Prostate gland (tissue), 2 donors: ENCODE measurements around the gene AP2B1. TPM values are rescaled to one million over a fixed set of nuclear protein-coding genes. Genes with fewer than 3 reads are reported as not detected.
A peak's percentile ranks its signal among the peaks of the same experiment; 100 is the strongest.

ENCODE experiments used
- DNase-seq: peaks from one replicate; pipeline ENCODE4 v3.0.0-alpha.2; 2019; ENCODE audit warnings: low spot score
- H3K27ac ChIP-seq, 2 donors: fragments of 200-600 bp; sonication (generic); 2 replicates each; pipeline ENCODE4 v1.5.1; 2017 to 2019
- H3K27me3 ChIP-seq: fragments of 200-600 bp; sonication (generic); replicated peaks from 2 replicates; pipeline ENCODE4 v1.5.1; 2019; ENCODE audit not compliant: insufficient read depth
- H3K36me3 ChIP-seq, 2 donors: fragments of 200-600 bp; sonication (generic); 1 replicate in 1 of 2; 2 replicates in 1 of 2; pipeline versions ENCODE4 v1.5.1 to v1.8.1; 2017 to 2019
- H3K4me1 ChIP-seq: fragments of 200-600 bp; sonication (generic); replicated peaks from 2 replicates; pipeline ENCODE4 v1.5.1; 2019
- H3K4me3 ChIP-seq, 2 donors: fragments of 200-600 bp; sonication (generic); 2 replicates each; pipeline ENCODE4 v1.5.1; 2017 to 2019
- H3K9me3 ChIP-seq: fragments of 200-600 bp; sonication (generic); 2 replicates; pipeline ENCODE4 v1.5.1; 2017
- CTCF ChIP-seq, 4 experiments: fragments of 200-600 bp in 2 of 4; fragments of 450-650 bp in 2 of 4; sonication (generic) in 2 of 4; IDR thresholded peaks; 1 replicate in 3 of 4; 2 replicates in 1 of 4; pipeline ENCODE4 v1.5.1; 2016 to 2019; ENCODE audit warnings: antibody characterized with exemption in 4 of 4, mild to moderate bottlenecking in 2 of 4, moderate library complexity in 2 of 4
- POLR2A ChIP-seq: fragments of 450-650 bp; IDR thresholded peaks from one replicate; pipeline ENCODE4 v1.6.1; 2016; ENCODE audit warnings: antibody characterized with exemption, mild to moderate bottlenecking
- POLR2AphosphoS5 ChIP-seq: sonication (generic); formaldehyde crosslinking; IDR thresholded peaks from one replicate; pipeline ENCODE4 v1.6.1; 2017; ENCODE audit warnings: antibody characterized with exemption
- WGBS: methylation state at CpG from one replicate; pipeline ENCODE4 v1.1.5; 2018; 5-methylcytosine and 5-hydroxymethylcytosine counted together
- intact Hi-C: fragments of 100-400 bp; cut with DNase I; formaldehyde crosslinking; loops from one replicate; pipeline ENCODE4 v1.14.2; 2022
- total RNA-seq, 2 donors: library from RNA; depleted of rRNA; stranded (reverse); fragments of >200 nt; gene quantifications; one replicate each; pipeline ENCODE4 v1.1.0, GENCODE V29; 2016

The AP2B1 gene
- total RNA-seq, 2 donors from 2014 or later, result 66.8 to 92.9 TPM

- H3K27ac ChIP-seq, result peak overlapping the region; percentile 2 to 49
- TF ChIP-seq CTCF (IDR thresholded peaks at IDR 0.05) (peak; percentile 84 to 99 (median 94)), POLR2AphosphoS5 (peak; percentile 52), POLR2A (peak; percentile 23)
- H3K9me3 ChIP-seq, result no peaks in the 10 kb centered on the region
- peak overlapping the region; percentile 36 to 39 for H3K4me3 ChIP-seq
- 8% methylated on average over 45 of the region's 75 CpGs for WGBS
- peak; percentile 80 for DNase-seq
- H3K36me3 ChIP-seq, result no peaks in the 10 kb centered on the region
- H3K27me3 ChIP-seq, result no peaks in the 10 kb centered on the region
- intact Hi-C loops, result loop anchor here (2.0 kb wide), 1 partner anchor 40 kb away; no protein-coding TSS in a partner anchor
- H3K4me1 ChIP-seq, result peaks cover 6% of the 10 kb centered on the region
These were observed 177.2 kb downstream of the AP2B1 start for GRCh38 chr17:35764123-35764991.

DNA sequence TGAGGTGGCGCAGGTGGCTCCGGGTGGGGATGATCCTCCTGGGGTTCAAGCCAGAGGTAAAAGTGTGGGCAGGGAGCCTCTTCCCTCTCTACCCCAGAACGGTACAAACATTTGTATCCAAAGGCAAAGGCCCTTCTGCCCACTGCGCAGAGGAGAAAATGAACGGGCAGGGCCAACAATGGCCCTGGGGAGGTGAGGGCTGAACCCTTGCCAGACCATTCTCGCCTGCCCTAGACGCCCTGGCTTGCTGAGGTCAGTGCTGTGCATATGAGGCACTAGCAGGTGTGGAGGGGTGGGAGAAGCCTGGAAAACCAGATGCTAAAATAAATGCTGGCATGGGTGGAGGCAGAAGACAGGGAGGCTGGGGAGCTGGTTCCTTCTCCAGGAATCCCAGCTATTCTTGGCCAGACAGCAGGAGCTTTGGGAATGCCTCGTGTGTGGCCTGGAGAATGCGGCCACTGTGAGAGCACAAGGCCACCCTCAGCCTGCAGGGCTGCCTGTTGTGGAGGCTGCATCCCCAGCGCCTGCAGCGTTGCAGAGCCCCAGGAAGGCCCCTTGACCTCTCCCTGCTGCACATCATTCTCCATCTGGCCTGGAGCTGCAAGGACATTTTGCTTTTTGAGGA, 178.1 kb downstream of the AP2B1 start:
- no peak for TF ChIP-seq CTCF (IDR thresholded peaks at IDR 0.05)
- no peak for TF ChIP-seq POLR2AphosphoS5
- no peak for TF ChIP-seq POLR2A
- Histone ChIP-seq H3K27ac (no peak overlapping the region), H3K27me3 (no peaks in the 10 kb centered on the region), H3K9me3 (no peaks in the 10 kb centered on the region), H3K36me3 (no peaks in the 10 kb centered on the region), H3K4me1 (peaks cover 6% of the 10 kb centered on the region), H3K4me3 (no peak overlapping the region)
- WGBS, result 75% methylated on average over 11 of the region's 11 CpGs
- intact Hi-C loops, result loop anchor here (2.0 kb wide), 1 partner anchor 40 kb away; no protein-coding TSS in a partner anchor
- DNase-seq, result no peak

DNA sequence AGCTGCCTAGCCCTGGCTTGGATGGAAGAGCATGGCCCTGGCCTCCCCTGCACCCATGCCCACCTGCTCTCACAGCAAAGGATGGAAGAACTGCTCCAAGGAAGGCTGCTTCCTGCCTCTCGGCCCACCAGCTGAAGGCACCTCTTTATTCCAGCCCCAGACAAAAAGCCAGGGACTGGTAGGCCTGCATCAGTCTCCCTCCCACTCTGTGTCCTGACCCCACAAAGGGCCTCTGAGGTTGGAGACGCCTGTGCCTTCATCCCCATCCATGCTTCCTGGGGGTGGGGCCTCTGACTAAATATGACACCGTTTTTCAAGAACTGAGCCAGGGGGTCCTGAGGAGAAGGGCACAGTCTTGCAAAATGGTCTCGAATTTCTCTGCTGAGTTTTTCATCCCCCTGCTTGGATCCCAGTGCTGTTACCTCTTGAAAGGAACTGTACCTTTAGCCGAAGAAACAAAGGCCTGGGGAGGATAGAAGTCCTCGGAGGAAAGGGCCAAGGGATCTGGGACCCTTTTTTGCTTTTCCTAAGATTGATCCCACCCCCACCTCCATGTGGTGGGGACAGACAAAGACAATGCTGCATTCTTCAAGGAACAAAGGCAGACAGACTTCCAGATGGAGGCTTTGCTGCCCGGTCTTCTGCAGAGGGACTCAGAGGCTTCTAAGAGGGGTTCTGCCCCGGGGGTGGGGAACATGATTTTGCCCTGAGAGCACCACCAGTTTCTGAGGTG, 178.8 kb downstream of the AP2B1 start:
- no peaks in the 10 kb centered on the region for H3K36me3 ChIP-seq
- H3K27ac ChIP-seq, result no peak overlapping the region
- 79% methylated on average over 8 of the region's 8 CpGs for WGBS
- no peak overlapping the region for H3K4me3 ChIP-seq
- no peak for TF ChIP-seq POLR2A
- no peak for TF ChIP-seq CTCF (IDR thresholded peaks at IDR 0.05)
- no peak for TF ChIP-seq POLR2AphosphoS5
- no peak for DNase-seq
- peaks cover 6% of the 10 kb centered on the region for H3K4me1 ChIP-seq
- H3K27me3 ChIP-seq, result no peaks in the 10 kb centered on the region
- intact Hi-C loops, result loop anchor here (2.0 kb wide), 1 partner anchor 39 kb away; no protein-coding TSS in a partner anchor
- no peaks in the 10 kb centered on the region for H3K9me3 ChIP-seq

- H3K27me3 ChIP-seq, result no peaks in the 10 kb centered on the region
- intact Hi-C loops, result no loop called here
- no peak overlapping the region for H3K27ac ChIP-seq
- peaks cover 6% of the 10 kb centered on the region for H3K4me1 ChIP-seq
- H3K4me3 ChIP-seq, result no peak overlapping the region
- DNase-seq, result no peak
- TF ChIP-seq POLR2A (no peak), CTCF (IDR thresholded peaks at IDR 0.05) (no peak), POLR2AphosphoS5 (no peak)
- no peaks in the 10 kb centered on the region for H3K36me3 ChIP-seq
- no peaks in the 10 kb centered on the region for H3K9me3 ChIP-seq
- 93% methylated on average over 24 of the region's 24 CpGs for WGBS
These were observed 179.4 kb downstream of the AP2B1 start for GRCh38 chr17:35766489-35766877.
